GM19438 (cell line): Measurements from ENCODE around the gene C12orf56.

Experiments used
- ATAC-seq: cut with Tn5 transposase; IDR thresholded peaks from one replicate; pipeline ENCODE4 v1.9.1; 2021; ENCODE audit warnings: low read depth; ENCODE audit not compliant: unreplicated experiment

The C12orf56 gene

GRCh38 chr12:64390275-64390851, at the start of gene C12orf56:
TSS of gene C12orf56 (minus strand) at chr12:64390758. CDS start at chr12:64390565, 193 bp downstream.
- ATAC-seq, result no peak

GRCh38 chr12:64440100-64440499, 49.5 kb upstream of the C12orf56 start:
- ATAC-seq, result no peak

GRCh38 chr12:64433915-64434314, 43.4 kb upstream of the C12orf56 start:
- ATAC-seq, result no peak

DNA sequence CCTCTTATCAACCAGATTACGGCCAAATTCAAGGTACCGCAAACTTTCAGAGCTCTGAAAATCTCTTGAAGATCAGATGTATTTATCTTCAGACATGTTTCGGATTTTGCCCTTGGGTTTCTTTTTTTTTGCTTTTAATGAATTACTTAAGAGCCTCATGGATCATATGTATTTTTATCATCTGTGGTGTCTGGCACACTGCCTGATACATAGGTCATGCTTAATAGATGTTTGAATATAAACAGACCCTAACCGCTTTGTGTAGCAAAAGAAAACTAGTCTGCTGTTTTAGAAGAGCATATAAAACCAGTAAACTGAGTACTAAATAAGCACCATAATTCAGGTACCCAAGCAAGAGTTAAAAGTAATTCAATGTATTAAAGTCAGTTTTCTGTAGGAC, 41.2 kb upstream of the C12orf56 start:
- no peak for ATAC-seq

DNA sequence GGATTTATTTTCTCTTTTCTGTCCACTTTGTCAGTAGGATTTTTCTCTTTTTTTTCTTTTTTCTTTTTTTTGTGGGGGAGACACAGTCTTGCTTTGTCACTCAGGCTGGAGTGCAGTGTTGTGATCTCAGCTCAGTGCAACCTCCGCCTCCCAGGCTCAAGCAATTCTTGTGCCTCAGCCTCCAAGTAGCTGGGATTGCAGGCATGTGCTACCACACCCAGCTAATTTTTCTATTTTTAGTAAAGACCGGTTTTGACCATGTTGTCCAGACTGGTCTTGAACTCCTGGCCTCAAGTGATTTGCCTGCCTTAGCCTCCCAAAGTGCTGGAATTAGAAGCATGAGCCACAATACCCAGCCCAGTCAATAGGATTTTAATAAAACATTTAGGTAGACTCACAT, 40.3 kb upstream of the C12orf56 start:
- ATAC-seq, result no peak

- ATAC-seq, result no peak
Measured at GRCh38 chr12:64428956-64429355, 38.4 kb upstream of the C12orf56 start.

DNA sequence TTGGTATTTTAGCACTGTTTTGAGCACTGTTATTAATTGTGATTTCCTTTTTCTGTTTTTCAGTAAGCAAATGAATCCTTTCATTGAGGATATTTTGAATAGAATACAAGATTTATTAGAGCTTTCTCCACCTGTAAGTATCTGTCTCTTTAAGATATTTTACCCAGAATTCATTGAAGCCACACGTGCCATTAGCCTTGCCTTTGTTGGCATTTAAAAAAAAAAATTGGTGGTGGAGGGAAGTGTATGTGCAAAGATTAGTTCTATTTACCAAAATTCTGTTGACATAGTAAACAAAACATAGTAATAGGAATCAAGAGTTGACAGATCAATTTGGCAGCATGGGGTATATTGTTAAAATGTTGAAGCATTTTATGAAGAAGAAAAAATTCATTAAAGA, 37.4 kb upstream of the C12orf56 start:
- ATAC-seq, result no peak

- no peak for ATAC-seq
Measured at GRCh38 chr12:64419696-64420095, 29.1 kb upstream of the C12orf56 start.

DNA sequence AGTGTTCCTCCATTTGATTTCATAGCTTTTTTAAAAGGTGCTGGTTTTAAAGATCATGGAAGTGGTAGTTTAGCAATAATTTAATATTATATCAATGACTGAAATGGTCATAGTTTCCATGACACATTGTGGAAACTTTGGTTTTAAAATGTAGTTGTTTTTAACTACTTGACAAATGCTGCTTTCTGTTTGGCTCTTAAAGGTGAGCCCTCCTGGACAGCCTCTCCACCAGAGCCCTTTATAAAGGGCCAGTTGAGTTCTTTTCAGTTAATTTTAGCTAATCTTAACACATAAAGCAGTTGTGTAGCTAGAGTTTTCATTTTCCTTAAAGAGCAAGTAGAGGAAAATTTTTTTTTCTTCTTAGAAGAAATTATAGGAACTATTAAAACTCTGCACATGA, 27.7 kb upstream of the C12orf56 start:
- no peak for ATAC-seq

GRCh38 chr12:64413884-64414283, 23.3 kb upstream of the C12orf56 start:
- ATAC-seq, result no peak

- ATAC-seq, result no peak
Measured at GRCh38 chr12:64412459-64412858, 21.9 kb upstream of the C12orf56 start.

DNA sequence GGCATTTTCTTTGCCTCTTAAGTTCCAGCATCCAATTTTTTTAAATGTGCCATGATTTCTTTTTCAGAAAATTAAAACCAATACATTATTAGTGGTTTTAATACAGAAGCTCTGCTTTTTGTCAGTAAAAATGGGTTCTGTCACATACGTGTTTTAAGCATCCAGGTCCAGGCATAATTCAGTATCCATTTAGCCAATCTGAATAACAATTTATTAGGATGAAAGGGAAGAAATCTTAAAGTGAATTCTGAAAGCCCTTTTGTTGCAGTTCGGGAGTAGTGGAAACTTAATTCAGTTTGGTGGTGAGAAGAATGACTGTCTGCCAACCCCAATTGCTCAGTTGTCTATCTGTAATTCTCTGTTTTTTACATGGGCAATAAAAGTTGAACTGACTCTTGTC, 20.9 kb upstream of the C12orf56 start:
- no peak for ATAC-seq

- ATAC-seq, result no peak
Measured at GRCh38 chr12:64407342-64408223, 17.0 kb upstream of the C12orf56 start.

DNA sequence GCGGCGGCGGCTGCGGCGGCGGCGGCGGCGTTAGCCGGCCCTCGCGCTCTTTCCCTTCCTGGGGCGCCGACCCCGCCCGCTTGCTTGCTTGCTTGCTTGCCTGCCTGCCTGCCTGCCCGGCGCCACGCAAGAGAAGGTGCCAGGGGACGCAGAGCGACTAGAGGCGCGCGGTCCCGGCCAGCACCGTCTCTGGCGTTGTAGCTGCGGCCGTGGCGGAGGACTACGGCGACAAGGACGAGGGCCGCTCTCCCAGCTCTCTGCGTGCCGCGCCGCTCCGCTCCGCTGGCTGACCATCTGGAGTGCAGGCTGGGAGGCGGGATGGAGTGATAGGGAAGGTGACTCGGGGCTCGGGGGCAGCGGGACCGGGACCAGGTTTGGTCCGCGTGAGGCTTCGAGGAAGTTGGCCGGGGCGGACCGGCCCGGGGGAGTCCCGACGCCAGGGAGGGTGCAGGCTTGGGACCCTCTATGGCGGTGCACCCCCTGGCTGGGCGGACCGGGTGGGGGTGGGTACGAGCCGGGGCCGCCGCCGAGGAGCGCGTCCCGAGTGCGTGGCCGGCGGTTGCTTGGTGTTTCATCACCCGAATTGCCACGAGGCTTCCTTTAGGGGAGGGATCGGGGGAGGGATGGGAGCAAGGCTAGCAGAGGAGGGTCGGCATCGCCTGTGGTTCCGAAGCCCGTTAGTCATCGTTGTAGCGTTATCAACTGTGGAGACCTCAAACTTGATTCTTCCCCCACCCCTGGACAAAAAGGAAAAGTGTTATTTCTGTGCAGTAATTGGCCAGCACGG, 14.1 kb upstream of the C12orf56 start:
- peak; percentile 33 for ATAC-seq

DNA sequence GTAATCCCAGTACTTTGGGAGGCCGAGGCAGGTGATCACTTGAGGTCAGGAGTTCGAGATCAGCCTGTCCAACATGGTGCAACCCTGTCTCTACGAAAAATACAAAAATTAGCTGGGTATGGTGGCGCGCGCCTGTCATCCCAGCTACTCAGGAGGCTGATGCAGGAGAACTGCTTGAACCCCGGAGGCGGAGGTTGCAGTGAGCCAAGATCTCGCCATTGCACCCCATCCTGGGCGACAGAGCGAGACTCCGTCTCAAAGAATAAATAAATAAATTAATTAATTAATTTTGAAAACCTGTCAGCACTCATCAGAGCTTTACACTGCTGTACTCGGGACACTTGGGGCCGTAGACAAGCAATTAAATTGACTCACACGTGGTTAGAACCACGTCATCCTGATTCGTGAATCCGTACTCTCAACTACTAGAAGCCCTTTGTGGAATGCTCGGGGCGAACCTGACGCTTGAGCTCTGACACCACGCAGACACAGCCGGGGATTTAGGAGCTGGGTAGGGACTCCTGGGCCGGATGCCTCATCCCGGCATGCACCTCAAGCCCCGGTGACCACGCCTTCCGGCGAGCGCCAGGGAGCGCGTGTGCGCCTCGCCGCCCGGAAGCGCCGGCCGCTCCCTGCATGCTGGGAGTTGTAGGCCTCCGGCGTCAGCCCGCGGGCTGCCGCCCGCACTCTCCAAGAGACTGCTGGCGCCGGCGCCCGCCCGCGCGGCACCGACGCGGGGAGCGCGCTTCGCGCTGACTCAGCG, 13.3 kb upstream of the C12orf56 start, which contains the start of gene XPOT:
Gene XPOT (plus strand): TSS at position 686 of the 763 bp plus-strand sequence. CDS start 5,644 bp downstream, outside the sequence.
- peak; percentile 87 for ATAC-seq

GRCh38 chr12:64402181-64402580, 11.6 kb upstream of the C12orf56 start:
- ATAC-seq, result no peak

DNA sequence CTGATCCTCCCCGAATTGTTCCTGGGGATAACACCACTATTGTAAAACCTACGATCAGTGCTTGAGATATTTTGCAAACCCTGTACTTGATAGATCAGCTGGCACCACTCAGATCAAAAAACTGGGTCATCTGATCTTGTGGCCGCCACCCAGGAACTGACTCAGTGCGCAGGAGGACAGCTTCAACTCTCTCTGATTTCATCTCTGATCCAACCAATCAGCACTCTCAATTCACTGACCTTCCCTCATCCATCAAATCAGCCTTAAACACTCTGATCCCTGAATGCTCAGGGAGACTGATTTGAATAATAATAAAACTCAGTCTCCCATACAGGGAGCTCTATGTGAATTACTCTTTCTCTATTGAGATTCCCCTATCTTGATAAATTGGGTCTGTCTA, 9.5 kb upstream of the C12orf56 start:
- ATAC-seq, result no peak

GRCh38 chr12:64395739-64396138, 5.2 kb upstream of the C12orf56 start:
- ATAC-seq, result no peak

DNA sequence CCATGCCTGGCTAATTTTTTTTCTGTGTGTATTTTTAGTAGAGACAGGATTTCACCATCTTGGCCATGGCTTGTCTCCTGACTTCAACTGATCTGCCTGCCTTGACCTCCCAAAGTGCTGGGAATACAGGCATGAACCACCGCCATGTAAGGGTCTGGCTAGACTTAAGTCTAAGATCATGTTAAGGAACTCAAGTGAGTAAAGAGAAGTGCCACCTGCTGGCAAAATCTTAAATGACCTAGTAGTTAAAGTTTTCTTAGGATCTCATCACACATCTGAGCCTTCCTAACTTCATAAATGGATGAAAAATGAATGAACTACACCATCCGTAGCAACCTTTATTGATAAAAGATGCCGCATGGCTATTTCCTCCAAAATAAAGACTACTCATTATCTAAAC, 1.7 kb upstream of the C12orf56 start:
- no peak for ATAC-seq

GRCh38 chr12:64389154-64389553, 1.4 kb downstream of the C12orf56 start:
- ATAC-seq, result no peak
